Liver (tissue), 9 donors: ENCODE measurements around the gene RIC8B. TPM values are rescaled to one million over a fixed set of nuclear protein-coding genes. Genes with fewer than 3 reads are reported as not detected.

Experiments
- DNase-seq: peaks from one replicate; pipeline ENCODE4 v3.0.0-alpha.2; 2017; ENCODE audit warnings: low spot score
- H3K27ac ChIP-seq, 2 donors: one replicate each; pipeline ENCODE4 v1.7.0; 2013; ENCODE audit warnings: inconsistent platforms in 2 of 2, low read length in 2 of 2, control low read depth in 1 of 2, low read depth in 1 of 2, mild to moderate bottlenecking in 1 of 2
- H3K27me3 ChIP-seq, 4 donors: one replicate each; pipeline versions ENCODE4 v1.6.1 to v1.7.0; 2013; ENCODE audit warnings: low read length in 3 of 4, inconsistent platforms in 1 of 4, mild to moderate bottlenecking in 1 of 4, moderate library complexity in 1 of 4; ENCODE audit not compliant: control insufficient read depth in 4 of 4, insufficient read depth in 4 of 4
- H3K36me3 ChIP-seq, 4 donors: one replicate each; pipeline versions ENCODE4 v1.6.1 to v1.7.0; 2013; ENCODE audit warnings: low read length in 3 of 4, mild to moderate bottlenecking in 3 of 4, low read depth in 1 of 4, moderate library complexity in 1 of 4; ENCODE audit not compliant: control insufficient read depth in 4 of 4, insufficient read depth in 3 of 4
- H3K4me1 ChIP-seq, 4 donors: one replicate each; pipeline versions ENCODE4 v1.6.1 to v1.7.0; 2013; ENCODE audit warnings: low read length in 3 of 4, mild to moderate bottlenecking in 3 of 4, moderate library complexity in 1 of 4; ENCODE audit not compliant: control insufficient read depth in 4 of 4, insufficient read depth in 4 of 4
- H3K4me3 ChIP-seq, 3 donors: one replicate each; pipeline versions ENCODE4 v1.6.1 to v1.7.0; 2013; ENCODE audit warnings: low read length in 3 of 3, control low read depth in 1 of 3, low read depth in 1 of 3, mild to moderate bottlenecking in 1 of 3
- H3K9ac ChIP-seq, 2 donors: one replicate each; pipeline ENCODE4 v1.7.0; 2013; ENCODE audit warnings: low read length in 2 of 2, mild to moderate bottlenecking in 2 of 2, moderate library complexity in 2 of 2, control low read depth in 1 of 2, low read depth in 1 of 2
- H3K9me3 ChIP-seq, 4 donors: one replicate each; pipeline versions ENCODE4 v1.6.1 to v1.7.0; 2013; ENCODE audit warnings: low read length in 3 of 4; ENCODE audit not compliant: control insufficient read depth in 4 of 4
- ATF3 ChIP-seq: IDR thresholded peaks from 2 replicates; pipeline ENCODE4 v1.6.1; 2016; ENCODE audit warnings: antibody characterized with exemption
- EGR1 ChIP-seq, 2 donors: IDR thresholded peaks; 2 replicates each; pipeline ENCODE4 v1.6.1; 2016 to 2018; ENCODE audit warnings: antibody characterized with exemption in 2 of 2, low read depth in 2 of 2
- FOXA1 ChIP-seq: IDR thresholded peaks from 2 replicates; pipeline ENCODE4 v1.6.1; 2016; ENCODE audit warnings: antibody characterized with exemption
- FOXA2 ChIP-seq: IDR thresholded peaks from 2 replicates; pipeline ENCODE4 v1.6.1; 2016; ENCODE audit warnings: antibody characterized with exemption
- GABPA ChIP-seq, 2 donors: IDR thresholded peaks in 1 of 2; conservative IDR thresholded peaks in 1 of 2; 2 replicates each; pipeline ENCODE4 v1.6.1; 2016; ENCODE audit warnings: antibody characterized with exemption in 2 of 2, mild to moderate bottlenecking in 1 of 2, moderate library complexity in 1 of 2
- HNF4A ChIP-seq, 2 donors: conservative IDR thresholded peaks; 2 replicates each; pipeline ENCODE4 v1.6.1; 2016; ENCODE audit warnings: antibody characterized with exemption in 2 of 2, mild to moderate bottlenecking in 2 of 2
- HNF4G ChIP-seq: IDR thresholded peaks from 2 replicates; pipeline ENCODE4 v1.6.1; 2016; ENCODE audit warnings: antibody characterized with exemption
- JUND ChIP-seq, 2 donors: IDR thresholded peaks; 2 replicates each; pipeline ENCODE4 v1.6.1; 2016; ENCODE audit warnings: antibody characterized with exemption in 2 of 2
- NR2F2 ChIP-seq: IDR thresholded peaks from 2 replicates; pipeline ENCODE4 v1.6.1; 2016; ENCODE audit warnings: antibody characterized with exemption
- RAD21 ChIP-seq, 2 donors: IDR thresholded peaks; 2 replicates each; pipeline ENCODE4 v1.6.1; 2016; ENCODE audit warnings: antibody characterized with exemption in 2 of 2, mild to moderate bottlenecking in 2 of 2
- RXRA ChIP-seq, 2 donors: IDR thresholded peaks; 2 replicates each; pipeline ENCODE4 v1.6.1; 2017 to 2018; ENCODE audit warnings: antibody characterized with exemption in 2 of 2, mild to moderate bottlenecking in 1 of 2
- SP1 ChIP-seq: IDR thresholded peaks from 2 replicates; pipeline ENCODE4 v1.6.1; 2018; ENCODE audit warnings: antibody characterized with exemption, mild to moderate bottlenecking
- TAF1 ChIP-seq: conservative IDR thresholded peaks from 2 replicates; pipeline ENCODE4 v1.6.1; 2016; ENCODE audit warnings: antibody characterized with exemption, mild to moderate bottlenecking
- YY1 ChIP-seq: IDR thresholded peaks from 2 replicates; pipeline ENCODE4 v1.6.1; 2016; ENCODE audit warnings: antibody characterized with exemption, mild to moderate bottlenecking
- ZBTB33 ChIP-seq: IDR thresholded peaks from 2 replicates; pipeline ENCODE4 v1.6.1; 2016; ENCODE audit warnings: antibody characterized with exemption
- WGBS: extraction: QIAGEN DNeasy Blood & Tissue Kit; methylation state at CpG from one replicate; pipeline ENCODE4 v1.1.7; 2013; 5-methylcytosine and 5-hydroxymethylcytosine counted together
- polyA plus RNA-seq, 2 donors: library from polyadenylated mRNA; stranded (reverse) in 1 of 2; unstranded in 1 of 2; fragments of 200-250 nt in 1 of 2; fragments of >200 nt in 1 of 2; fragmentation: Nextera tagmentation in 1 of 2; extraction: Ambion mirVana in 1 of 2; gene quantifications; one replicate each; pipeline versions ENCODE4 v1.2.1 to v1.2.3, GENCODE V29; 2013 to 2015
- total RNA-seq, 2 donors: library from RNA; depleted of rRNA; stranded (reverse); fragments of >200 nt; gene quantifications; one replicate each; pipeline ENCODE4 v1.2.3, GENCODE V29; 2014
- TF ChIP-seq, protein P1 (sequence below): fragments of 150-350 bp; IDR thresholded peaks from 2 replicates; pipeline ENCODE4 v1.5.1; 2017; ENCODE audit warnings: improper control_type of control experiment, low read depth, low read length; ENCODE audit not compliant: missing input control
- TF ChIP-seq, protein P2 (sequence below): IDR thresholded peaks from 2 replicates; pipeline ENCODE4 v1.6.1; 2016; ENCODE audit warnings: antibody characterized with exemption
- TF ChIP-seq, protein P3 (sequence below): IDR thresholded peaks from 2 replicates; pipeline ENCODE4 v1.6.1; 2016; ENCODE audit warnings: antibody characterized with exemption, mild to moderate bottlenecking
- donor health status: healthy.
- donor health status: healthy.
- donor health status: healthy.
- donor health status: healthy.
- donor health status: healthy.

RIC8B gene
- total and polyA plus RNA-seq, 4 donors, result 2.7 to 15.1 (median 4.2) TPM

DNA sequence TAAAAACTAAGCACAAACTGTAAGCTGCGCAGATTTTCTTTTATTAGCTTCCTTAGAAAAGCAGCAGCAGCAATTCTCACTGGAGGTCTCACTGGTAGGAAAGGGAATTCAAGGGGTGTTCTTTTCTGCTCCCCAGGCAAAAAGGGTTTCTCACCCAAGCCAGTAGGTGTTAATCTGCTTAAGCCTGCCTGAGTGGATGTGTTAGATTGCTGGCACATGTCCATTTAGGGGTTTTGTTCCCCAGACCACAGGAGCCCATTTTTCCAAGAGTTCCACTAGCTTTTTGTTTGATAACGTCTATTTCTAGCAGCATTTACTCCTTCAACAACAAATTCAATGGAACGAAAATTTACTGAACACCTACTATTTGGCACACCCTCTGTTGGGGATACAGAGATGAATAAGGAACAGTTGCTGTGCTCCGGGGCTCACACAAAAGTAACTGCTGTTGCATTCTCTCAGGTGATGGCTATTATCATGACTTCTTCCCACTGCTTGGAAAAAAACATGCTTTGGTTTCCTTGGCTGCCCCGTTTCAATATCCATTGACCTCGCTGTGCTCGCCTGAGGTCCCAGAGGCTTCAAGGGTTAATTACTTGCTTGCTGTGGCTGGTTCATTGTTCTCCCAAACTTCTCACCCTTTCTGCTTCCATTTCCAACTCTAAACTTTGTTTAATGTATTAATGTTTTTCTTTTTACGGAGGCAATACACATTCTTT lies 31.1 kb upstream of the RIC8B start (continued):
- TF ChIP-seq FOXA2, result no peak
- TF ChIP-seq GABPA (IDR thresholded peaks at IDR 0.05 in 1 of 2, conservative IDR thresholded peaks at IDR 0.05 in 1 of 2), result no peak

DNA sequence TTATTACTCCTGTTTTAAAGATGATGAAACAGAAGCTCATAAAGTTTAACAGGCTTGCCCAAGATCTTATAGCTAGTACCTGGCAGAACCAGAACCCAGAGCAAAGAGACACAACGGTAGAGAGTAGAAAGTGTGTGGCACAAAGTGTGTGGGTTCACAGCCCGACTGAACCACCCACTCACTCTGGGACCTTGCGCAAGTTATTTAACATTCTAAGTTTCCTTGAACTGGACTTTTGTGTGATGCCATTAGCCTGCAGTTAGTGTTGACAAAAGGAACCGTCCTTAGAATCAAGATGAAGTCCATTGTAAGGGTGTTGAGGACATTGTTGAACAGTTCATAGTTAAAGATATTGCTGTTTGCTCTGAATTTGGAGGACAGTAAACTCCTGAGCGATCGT lies 29.9 kb upstream of the RIC8B start:
- Histone ChIP-seq H3K4me3 (no peak overlapping the region), H3K36me3 (no peaks in the 10 kb centered on the region), H3K9me3 (no peaks in the 10 kb centered on the region), H3K27me3 (no peaks in the 10 kb centered on the region), H3K4me1 (no peaks in the 10 kb centered on the region), H3K9ac (no peak overlapping the region), H3K27ac (no peak overlapping the region)
- WGBS, result 56% methylated on average over 6 of the region's 6 CpGs
- TF ChIP-seq NR2F2, result no peak
- no peak for DNase-seq

DNA sequence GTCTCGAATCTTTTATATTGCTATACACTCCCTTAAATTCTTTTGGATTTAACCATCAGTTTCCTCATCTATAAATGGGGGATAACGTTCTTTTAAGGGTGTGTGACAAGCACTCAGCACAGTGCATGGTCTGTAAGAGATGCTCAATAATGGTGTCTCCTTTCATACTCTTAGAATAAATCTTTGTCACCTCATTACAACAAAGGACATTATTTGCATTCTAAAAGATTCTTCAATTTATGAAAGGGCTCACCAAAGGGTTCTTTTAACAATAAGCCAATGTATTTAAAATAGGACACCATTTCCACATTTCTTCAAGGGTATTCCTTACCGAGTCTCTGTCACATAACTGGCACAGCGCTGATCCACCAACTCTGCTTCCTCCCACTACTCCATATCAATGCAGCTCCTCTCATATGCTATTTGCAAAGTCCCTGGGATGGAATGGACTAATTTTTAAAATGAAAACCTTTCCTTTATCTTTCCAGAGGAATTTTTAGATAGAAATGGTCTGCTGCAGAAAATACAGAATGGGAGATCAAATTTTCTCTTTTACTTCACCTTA lies 29.2 kb upstream of the RIC8B start:
- DNase-seq, result no peak
- no peaks in the 10 kb centered on the region for H3K36me3 ChIP-seq
- H3K4me1 ChIP-seq, result no peaks in the 10 kb centered on the region
- 85% methylated on average over 4 of the region's 4 CpGs for WGBS
- no peaks in the 10 kb centered on the region for H3K9me3 ChIP-seq
- no peaks in the 10 kb centered on the region for H3K27me3 ChIP-seq
- no peak overlapping the region for H3K27ac ChIP-seq
- TF ChIP-seq, protein P1, sequence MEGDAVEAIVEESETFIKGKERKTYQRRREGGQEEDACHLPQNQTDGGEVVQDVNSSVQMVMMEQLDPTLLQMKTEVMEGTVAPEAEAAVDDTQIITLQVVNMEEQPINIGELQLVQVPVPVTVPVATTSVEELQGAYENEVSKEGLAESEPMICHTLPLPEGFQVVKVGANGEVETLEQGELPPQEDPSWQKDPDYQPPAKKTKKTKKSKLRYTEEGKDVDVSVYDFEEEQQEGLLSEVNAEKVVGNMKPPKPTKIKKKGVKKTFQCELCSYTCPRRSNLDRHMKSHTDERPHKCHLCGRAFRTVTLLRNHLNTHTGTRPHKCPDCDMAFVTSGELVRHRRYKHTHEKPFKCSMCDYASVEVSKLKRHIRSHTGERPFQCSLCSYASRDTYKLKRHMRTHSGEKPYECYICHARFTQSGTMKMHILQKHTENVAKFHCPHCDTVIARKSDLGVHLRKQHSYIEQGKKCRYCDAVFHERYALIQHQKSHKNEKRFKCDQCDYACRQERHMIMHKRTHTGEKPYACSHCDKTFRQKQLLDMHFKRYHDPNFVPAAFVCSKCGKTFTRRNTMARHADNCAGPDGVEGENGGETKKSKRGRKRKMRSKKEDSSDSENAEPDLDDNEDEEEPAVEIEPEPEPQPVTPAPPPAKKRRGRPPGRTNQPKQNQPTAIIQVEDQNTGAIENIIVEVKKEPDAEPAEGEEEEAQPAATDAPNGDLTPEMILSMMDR, result no peak
- TF ChIP-seq RXRA (IDR thresholded peaks at IDR 0.05), result no peak
- TF ChIP-seq HNF4G, result no peak
- no peak for TF ChIP-seq EGR1 (IDR thresholded peaks at IDR 0.05; ENCODE audit: low read depth in 2 of 2)
- no peak for TF ChIP-seq ATF3
- no peak for TF ChIP-seq RAD21 (IDR thresholded peaks at IDR 0.05)
- TF ChIP-seq NR2F2, result no peak
- TF ChIP-seq TAF1, result no peak
- TF ChIP-seq FOXA1, result no peak
- TF ChIP-seq, protein P2, sequence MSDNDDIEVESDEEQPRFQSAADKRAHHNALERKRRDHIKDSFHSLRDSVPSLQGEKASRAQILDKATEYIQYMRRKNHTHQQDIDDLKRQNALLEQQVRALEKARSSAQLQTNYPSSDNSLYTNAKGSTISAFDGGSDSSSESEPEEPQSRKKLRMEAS, result no peak
- no peak for TF ChIP-seq GABPA (IDR thresholded peaks at IDR 0.05 in 1 of 2, conservative IDR thresholded peaks at IDR 0.05 in 1 of 2)
- no peak for TF ChIP-seq SP1
- no peak for TF ChIP-seq HNF4A (conservative IDR thresholded peaks at IDR 0.05)
- TF ChIP-seq JUND (IDR thresholded peaks at IDR 0.05), result no peak
- no peak for TF ChIP-seq FOXA2
- TF ChIP-seq, protein P3, sequence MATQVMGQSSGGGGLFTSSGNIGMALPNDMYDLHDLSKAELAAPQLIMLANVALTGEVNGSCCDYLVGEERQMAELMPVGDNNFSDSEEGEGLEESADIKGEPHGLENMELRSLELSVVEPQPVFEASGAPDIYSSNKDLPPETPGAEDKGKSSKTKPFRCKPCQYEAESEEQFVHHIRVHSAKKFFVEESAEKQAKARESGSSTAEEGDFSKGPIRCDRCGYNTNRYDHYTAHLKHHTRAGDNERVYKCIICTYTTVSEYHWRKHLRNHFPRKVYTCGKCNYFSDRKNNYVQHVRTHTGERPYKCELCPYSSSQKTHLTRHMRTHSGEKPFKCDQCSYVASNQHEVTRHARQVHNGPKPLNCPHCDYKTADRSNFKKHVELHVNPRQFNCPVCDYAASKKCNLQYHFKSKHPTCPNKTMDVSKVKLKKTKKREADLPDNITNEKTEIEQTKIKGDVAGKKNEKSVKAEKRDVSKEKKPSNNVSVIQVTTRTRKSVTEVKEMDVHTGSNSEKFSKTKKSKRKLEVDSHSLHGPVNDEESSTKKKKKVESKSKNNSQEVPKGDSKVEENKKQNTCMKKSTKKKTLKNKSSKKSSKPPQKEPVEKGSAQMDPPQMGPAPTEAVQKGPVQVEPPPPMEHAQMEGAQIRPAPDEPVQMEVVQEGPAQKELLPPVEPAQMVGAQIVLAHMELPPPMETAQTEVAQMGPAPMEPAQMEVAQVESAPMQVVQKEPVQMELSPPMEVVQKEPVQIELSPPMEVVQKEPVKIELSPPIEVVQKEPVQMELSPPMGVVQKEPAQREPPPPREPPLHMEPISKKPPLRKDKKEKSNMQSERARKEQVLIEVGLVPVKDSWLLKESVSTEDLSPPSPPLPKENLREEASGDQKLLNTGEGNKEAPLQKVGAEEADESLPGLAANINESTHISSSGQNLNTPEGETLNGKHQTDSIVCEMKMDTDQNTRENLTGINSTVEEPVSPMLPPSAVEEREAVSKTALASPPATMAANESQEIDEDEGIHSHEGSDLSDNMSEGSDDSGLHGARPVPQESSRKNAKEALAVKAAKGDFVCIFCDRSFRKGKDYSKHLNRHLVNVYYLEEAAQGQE, result no peak
- no peak for TF ChIP-seq YY1
- no peak for TF ChIP-seq ZBTB33
- no peak overlapping the region for H3K9ac ChIP-seq
- H3K4me3 ChIP-seq, result no peak overlapping the region
